Upper lobe of right lung (tissue), 1 donor: Measurements from ENCODE around the gene WNT11. TPM values are rescaled to one million over a fixed set of nuclear protein-coding genes. Genes with fewer than 3 reads are reported as not detected.

Experiments used
- ATAC-seq: fragments of 200-7000 bp; cut with Tn5 transposase; one replicate; pipeline ENCODE4 v1.9.1; 2020; ENCODE audit warnings: mild to moderate bottlenecking, moderate library complexity
- DNase-seq: peaks from one replicate; pipeline ENCODE4 v3.0.0-alpha.2; 2020
- H3K27ac ChIP-seq: fragments of 200-600 bp; one replicate; pipeline ENCODE4 v1.8.0; 2022
- H3K27me3 ChIP-seq: fragments of 200-600 bp; one replicate; pipeline ENCODE4 v1.8.0; 2022; ENCODE audit warnings: mild to moderate bottlenecking
- H3K36me3 ChIP-seq: fragments of 200-600 bp; one replicate; pipeline ENCODE4 v1.8.0; 2022
- H3K4me1 ChIP-seq: fragments of 200-600 bp; one replicate; pipeline ENCODE4 v1.8.0; 2022
- H3K4me3 ChIP-seq: fragments of 200-600 bp; one replicate; pipeline ENCODE4 v1.8.0; 2022; ENCODE audit warnings: mild to moderate bottlenecking
- H3K9me3 ChIP-seq: fragments of 200-600 bp; one replicate; pipeline ENCODE4 v1.8.0; 2022
- intact Hi-C: fragments of 100-400 bp; cut with DNase I; formaldehyde crosslinking; loops from one replicate; pipeline ENCODE4 v1.11.0; 2022
- total RNA-seq: library from RNA; stranded (reverse); fragmentation: NEBNext Ultra II Directional; extraction: Animal tissue kit (Norgen Biotek cat#: 25700); gene quantifications from one replicate; pipeline ENCODE4 v1.2.1, GENCODE V29; 2021
- TF ChIP-seq, protein P1 (sequence below): fragments of 200-600 bp; IDR thresholded peaks from one replicate; pipeline ENCODE4 v1.8.0; 2022; ENCODE audit warnings: antibody characterized with exemption
- donor health status: DM: no; HTN: yes; CAD: no; lungs with severe emphysema.

Gene WNT11
- total RNA-seq, 1 donor from 2014 or later: 8.7 TPM

DNA sequence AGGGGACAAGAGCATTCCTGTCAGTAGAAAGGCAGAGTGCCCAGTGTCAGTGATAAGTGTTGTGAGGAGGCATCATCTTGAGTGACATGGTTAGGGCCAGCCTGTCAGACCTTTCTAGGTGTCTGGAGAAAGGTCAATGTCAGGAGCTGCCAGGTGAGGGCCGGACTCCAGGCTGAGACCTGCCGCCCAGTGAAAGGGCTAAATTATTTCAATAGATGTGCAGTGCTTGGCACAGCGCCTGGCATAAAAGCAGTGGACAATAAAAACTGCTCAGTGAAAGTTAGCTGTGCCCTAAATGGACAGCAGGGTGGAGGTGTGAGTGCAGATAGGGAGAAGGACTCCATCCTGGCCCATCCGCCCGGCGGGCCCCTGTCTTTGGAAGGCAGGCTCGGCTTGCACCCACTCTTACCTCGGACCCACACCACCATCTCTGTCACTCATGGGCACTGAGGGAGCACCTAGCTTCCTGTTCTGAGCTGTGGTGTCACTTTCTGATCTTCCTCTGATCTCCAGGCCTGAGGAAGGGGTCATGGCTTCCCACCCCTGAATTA is 23.5 kb upstream of the WNT11 start:
- no peak for ATAC-seq
- Histone ChIP-seq H3K4me1 (peaks cover 3% of the 10 kb centered on the region), H3K27ac (no peak overlapping the region), H3K9me3 (no peaks in the 10 kb centered on the region), H3K4me3 (no peak overlapping the region), H3K36me3 (no peaks in the 10 kb centered on the region), H3K27me3 (no peaks in the 10 kb centered on the region)
- intact Hi-C loops: no loop called here
- no peak for DNase-seq
- TF ChIP-seq, protein P1, sequence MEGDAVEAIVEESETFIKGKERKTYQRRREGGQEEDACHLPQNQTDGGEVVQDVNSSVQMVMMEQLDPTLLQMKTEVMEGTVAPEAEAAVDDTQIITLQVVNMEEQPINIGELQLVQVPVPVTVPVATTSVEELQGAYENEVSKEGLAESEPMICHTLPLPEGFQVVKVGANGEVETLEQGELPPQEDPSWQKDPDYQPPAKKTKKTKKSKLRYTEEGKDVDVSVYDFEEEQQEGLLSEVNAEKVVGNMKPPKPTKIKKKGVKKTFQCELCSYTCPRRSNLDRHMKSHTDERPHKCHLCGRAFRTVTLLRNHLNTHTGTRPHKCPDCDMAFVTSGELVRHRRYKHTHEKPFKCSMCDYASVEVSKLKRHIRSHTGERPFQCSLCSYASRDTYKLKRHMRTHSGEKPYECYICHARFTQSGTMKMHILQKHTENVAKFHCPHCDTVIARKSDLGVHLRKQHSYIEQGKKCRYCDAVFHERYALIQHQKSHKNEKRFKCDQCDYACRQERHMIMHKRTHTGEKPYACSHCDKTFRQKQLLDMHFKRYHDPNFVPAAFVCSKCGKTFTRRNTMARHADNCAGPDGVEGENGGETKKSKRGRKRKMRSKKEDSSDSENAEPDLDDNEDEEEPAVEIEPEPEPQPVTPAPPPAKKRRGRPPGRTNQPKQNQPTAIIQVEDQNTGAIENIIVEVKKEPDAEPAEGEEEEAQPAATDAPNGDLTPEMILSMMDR: no peak

DNA sequence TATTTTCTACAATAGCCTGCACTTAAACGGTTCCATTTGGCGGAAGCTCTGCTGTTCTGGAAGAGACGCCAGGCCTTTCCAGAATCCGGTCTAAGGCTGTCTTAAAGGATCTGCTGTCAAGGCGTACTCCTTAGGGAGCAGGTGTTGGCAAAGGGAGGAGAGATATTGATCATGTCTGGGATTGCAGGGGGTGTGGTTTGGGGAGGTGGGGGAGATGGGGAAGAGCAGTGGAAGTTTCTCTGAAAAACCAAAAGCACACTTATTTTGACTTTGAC is 22.5 kb upstream of the WNT11 start:
- Histone ChIP-seq H3K27me3 (no peaks in the 10 kb centered on the region), H3K4me3 (no peak overlapping the region), H3K36me3 (no peaks in the 10 kb centered on the region), H3K9me3 (no peaks in the 10 kb centered on the region), H3K4me1 (no peaks in the 10 kb centered on the region), H3K27ac (no peak overlapping the region)
- no peak for DNase-seq
- TF ChIP-seq, protein P1: no peak
- intact Hi-C loops: no loop called here
- no peak for ATAC-seq

DNA sequence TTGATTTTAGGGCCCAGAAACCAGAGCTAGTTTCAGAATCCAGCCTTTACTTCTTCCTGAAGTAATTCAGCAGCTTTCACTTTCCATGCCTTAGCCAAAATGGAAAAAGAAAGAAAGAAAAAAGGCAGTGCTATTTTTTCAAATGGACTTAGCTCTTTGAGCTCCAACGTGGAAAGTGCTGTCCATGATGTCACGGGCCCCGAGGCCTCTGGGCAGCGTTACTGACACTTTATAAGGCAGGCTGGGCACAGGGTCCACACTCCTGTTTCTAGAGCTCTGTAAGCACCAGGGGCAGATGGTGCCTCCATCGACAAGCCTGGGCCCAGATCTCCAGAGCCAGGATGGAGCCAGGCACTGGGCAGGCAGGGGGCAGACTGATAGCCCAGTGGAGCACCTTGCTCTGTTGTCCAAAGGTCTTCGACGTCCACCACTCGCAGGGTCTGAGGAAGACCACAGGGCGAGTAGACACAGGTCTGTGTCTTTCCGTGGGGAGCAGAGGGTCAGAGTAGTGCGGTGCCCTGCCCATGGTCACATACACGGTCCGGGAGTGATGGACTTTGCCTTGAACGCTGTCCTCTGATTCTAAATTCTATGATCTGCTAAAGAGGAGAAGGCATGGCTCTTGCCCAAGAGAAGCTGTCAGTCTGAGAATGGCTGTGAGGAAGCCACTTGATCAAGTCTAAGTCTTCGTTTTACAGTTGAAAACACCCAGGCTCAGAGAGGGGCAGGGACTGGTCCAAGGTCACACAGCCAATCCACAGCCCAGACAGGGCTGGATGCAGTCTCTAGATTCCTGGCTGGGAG is 22.0 kb upstream of the WNT11 start:
- no peak overlapping the region for H3K4me3 ChIP-seq
- H3K27me3 ChIP-seq: no peaks in the 10 kb centered on the region
- ATAC-seq (no peak), DNase-seq (no peak)
- TF ChIP-seq, protein P1: no peak
- H3K36me3 ChIP-seq: no peaks in the 10 kb centered on the region
- H3K4me1 ChIP-seq: no peaks in the 10 kb centered on the region
- intact Hi-C loops: no loop called here
- no peak overlapping the region for H3K27ac ChIP-seq
- H3K9me3 ChIP-seq: no peaks in the 10 kb centered on the region

DNA sequence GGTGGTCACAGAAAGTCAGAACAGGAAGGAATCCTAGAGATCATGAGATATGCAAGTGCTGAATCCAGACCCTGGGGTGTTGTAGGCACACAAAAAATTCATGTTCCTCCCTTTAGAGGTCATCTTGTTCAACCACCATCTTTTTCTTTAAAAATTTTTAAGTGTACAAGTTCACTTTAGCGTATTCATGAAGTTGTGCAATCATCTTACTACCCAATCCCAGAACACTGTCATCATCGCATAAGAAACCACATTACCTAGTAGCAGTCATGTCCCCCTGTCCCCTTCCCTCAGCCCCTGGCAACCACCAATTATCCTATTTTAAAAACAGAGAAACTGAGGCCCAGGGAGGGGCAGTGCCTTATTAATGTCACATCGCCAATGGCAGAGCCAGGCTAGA is 20.3 kb upstream of the WNT11 start:
- Histone ChIP-seq H3K36me3 (no peaks in the 10 kb centered on the region), H3K27me3 (no peaks in the 10 kb centered on the region), H3K4me3 (no peak overlapping the region), H3K9me3 (no peaks in the 10 kb centered on the region), H3K4me1 (no peaks in the 10 kb centered on the region), H3K27ac (no peak overlapping the region)
- TF ChIP-seq, protein P1: no peak
- intact Hi-C loops: no loop called here
- ATAC-seq (no peak), DNase-seq (no peak)

DNA sequence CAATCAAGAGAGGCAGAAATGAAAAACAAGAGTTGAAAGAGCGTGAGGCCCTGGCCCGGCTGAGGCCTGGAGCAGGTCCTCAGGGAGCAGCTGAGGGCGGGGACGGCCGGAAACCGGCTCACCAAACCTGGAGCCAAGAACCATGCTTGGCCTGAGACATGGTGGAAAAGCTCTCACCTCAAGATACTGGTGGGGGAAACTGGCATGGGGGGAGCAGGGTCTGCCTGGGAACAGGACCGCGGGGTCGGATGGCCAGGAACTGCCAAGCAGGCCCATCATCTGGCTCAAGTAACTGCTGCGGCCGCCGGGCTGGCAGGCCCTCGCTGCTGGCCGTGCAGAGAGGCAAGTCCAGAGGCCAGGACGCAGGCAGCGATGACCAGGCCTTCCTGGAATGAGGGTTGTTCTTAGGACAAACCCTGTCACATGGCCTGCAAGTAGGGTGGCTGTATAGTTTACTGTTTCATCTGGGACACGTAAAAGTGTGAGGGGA is 18.9 kb upstream of the WNT11 start:
- Histone ChIP-seq H3K36me3 (no peaks in the 10 kb centered on the region), H3K4me3 (no peak overlapping the region), H3K27ac (no peak overlapping the region), H3K27me3 (no peaks in the 10 kb centered on the region), H3K9me3 (no peaks in the 10 kb centered on the region), H3K4me1 (no peaks in the 10 kb centered on the region)
- ATAC-seq (no peak), DNase-seq (no peak)
- intact Hi-C loops: no loop called here
- TF ChIP-seq, protein P1: no peak
